Upper lobe of right lung (tissue), 1 donor: ENCODE data around the gene COPS3. TPM values are rescaled to one million over a fixed set of nuclear protein-coding genes. Genes with fewer than 3 reads are reported as not detected.
A peak's percentile ranks its signal among the peaks of the same experiment; 100 is the strongest.
"Not testable (repeated sequence)": the region's sequence is repeated elsewhere in the genome, so short reads cannot be mapped to it uniquely, and the experiment has no call there.

Source experiments
- ATAC-seq: fragments of 200-7000 bp; cut with Tn5 transposase; one replicate; pipeline ENCODE4 v1.9.1; 2020; ENCODE audit warnings: mild to moderate bottlenecking, moderate library complexity
- DNase-seq: peaks from one replicate; pipeline ENCODE4 v3.0.0-alpha.2; 2020
- H3K27ac ChIP-seq: fragments of 200-600 bp; one replicate; pipeline ENCODE4 v1.8.0; 2022
- H3K27me3 ChIP-seq: fragments of 200-600 bp; one replicate; pipeline ENCODE4 v1.8.0; 2022; ENCODE audit warnings: mild to moderate bottlenecking
- H3K36me3 ChIP-seq: fragments of 200-600 bp; one replicate; pipeline ENCODE4 v1.8.0; 2022
- H3K4me1 ChIP-seq: fragments of 200-600 bp; one replicate; pipeline ENCODE4 v1.8.0; 2022
- H3K4me3 ChIP-seq: fragments of 200-600 bp; one replicate; pipeline ENCODE4 v1.8.0; 2022; ENCODE audit warnings: mild to moderate bottlenecking
- H3K9me3 ChIP-seq: fragments of 200-600 bp; one replicate; pipeline ENCODE4 v1.8.0; 2022
- intact Hi-C: fragments of 100-400 bp; cut with DNase I; formaldehyde crosslinking; loops from one replicate; pipeline ENCODE4 v1.11.0; 2022
- total RNA-seq: library from RNA; stranded (reverse); fragmentation: NEBNext Ultra II Directional; extraction: Animal tissue kit (Norgen Biotek cat#: 25700); gene quantifications from one replicate; pipeline ENCODE4 v1.2.1, GENCODE V29; 2021
- TF ChIP-seq, protein P1 (sequence below): fragments of 200-600 bp; IDR thresholded peaks from one replicate; pipeline ENCODE4 v1.8.0; 2022; ENCODE audit warnings: antibody characterized with exemption
- donor health status: DM: no; HTN: yes; CAD: no; lungs with severe emphysema.

COPS3 gene
- total RNA-seq, 1 donor from 2014 or later = 47.1 TPM

DNA sequence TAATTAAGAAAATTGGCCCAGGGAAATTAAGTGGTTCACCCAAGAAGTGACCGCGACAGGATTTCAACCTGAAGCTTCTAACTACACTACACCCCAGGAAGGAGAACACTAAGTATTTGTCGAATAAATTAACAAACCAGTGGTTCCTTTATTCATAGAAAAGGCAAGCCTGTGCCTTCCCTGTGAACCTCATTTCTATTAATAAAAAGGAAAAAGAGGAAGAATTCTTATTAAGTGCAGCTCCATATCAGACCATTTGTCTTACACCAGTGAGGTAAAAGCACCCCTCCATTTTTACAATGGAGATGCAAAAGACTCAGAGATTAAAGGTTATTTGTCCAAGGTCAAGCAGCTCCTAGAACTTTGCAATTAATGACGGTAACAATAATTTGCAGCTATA lies 1.7 kb downstream of the COPS3 start:
- ATAC-seq (no peak), DNase-seq (no peak)
- Histone ChIP-seq H3K36me3 (peaks cover 16% of the 10 kb centered on the region), H3K4me3 (peak overlapping the region; percentile 94), H3K27ac (no peak overlapping the region), H3K27me3 (no peaks in the 10 kb centered on the region), H3K9me3 (no peaks in the 10 kb centered on the region), H3K4me1 (peaks cover 42% of the 10 kb centered on the region)
- TF ChIP-seq, protein P1, sequence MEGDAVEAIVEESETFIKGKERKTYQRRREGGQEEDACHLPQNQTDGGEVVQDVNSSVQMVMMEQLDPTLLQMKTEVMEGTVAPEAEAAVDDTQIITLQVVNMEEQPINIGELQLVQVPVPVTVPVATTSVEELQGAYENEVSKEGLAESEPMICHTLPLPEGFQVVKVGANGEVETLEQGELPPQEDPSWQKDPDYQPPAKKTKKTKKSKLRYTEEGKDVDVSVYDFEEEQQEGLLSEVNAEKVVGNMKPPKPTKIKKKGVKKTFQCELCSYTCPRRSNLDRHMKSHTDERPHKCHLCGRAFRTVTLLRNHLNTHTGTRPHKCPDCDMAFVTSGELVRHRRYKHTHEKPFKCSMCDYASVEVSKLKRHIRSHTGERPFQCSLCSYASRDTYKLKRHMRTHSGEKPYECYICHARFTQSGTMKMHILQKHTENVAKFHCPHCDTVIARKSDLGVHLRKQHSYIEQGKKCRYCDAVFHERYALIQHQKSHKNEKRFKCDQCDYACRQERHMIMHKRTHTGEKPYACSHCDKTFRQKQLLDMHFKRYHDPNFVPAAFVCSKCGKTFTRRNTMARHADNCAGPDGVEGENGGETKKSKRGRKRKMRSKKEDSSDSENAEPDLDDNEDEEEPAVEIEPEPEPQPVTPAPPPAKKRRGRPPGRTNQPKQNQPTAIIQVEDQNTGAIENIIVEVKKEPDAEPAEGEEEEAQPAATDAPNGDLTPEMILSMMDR = no peak
- intact Hi-C loops = no loop called here

DNA sequence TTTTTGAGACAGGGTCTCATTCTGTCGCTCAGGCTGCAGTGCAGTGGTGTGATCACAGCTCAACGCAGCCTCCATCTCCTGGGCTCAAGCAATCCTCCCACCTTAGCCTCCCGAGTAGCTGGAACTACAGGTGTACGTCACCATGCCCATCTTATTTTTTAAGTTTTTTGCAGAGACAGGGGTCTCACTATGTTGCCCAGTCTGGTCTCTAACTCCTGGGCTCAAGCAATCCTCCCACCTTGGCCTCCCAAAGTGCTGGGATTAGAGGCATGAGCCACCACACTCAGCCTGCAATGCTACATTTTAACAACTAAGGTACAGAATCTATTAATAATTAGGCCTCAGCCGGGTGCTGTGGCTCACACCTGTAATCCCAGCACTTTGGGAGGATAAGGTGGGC lies 3.6 kb downstream of the COPS3 start:
- Histone ChIP-seq H3K4me1 (peaks cover 42% of the 10 kb centered on the region), H3K36me3 (peaks cover 35% of the 10 kb centered on the region)
- H3K9me3 ChIP-seq, intact Hi-C loops, DNase-seq, H3K4me3 ChIP-seq, ATAC-seq, H3K27ac ChIP-seq, H3K27me3 ChIP-seq: not testable (repeated sequence)

DNA sequence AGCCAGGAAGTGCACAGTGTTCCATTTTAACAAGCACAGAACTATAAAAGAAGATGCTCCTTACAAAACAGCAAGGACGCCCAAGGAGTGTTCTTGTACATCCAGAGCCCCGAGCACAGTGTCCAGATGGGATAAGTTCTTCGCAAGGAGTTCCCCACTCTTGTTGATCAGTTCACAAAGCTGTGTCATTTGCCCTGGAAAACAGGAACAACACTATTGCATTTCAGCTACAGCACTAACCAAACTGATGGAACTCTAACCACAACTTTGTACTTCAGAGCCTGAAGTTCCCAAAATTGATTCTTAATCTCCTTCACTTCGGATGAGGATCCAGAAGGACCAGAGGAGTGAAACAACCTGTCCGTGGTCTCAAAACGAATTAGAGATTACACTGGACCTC lies 5.1 kb downstream of the COPS3 start:
- no peak overlapping the region for H3K4me3 ChIP-seq
- no peaks in the 10 kb centered on the region for H3K27me3 ChIP-seq
- DNase-seq (no peak), ATAC-seq (peak; percentile 27)
- intact Hi-C loops = no loop called here
- H3K4me1 ChIP-seq = peaks cover 35% of the 10 kb centered on the region
- H3K27ac ChIP-seq = no peak overlapping the region
- H3K36me3 ChIP-seq = peaks cover 45% of the 10 kb centered on the region
- TF ChIP-seq, protein P1 = no peak
- H3K9me3 ChIP-seq = no peaks in the 10 kb centered on the region

DNA sequence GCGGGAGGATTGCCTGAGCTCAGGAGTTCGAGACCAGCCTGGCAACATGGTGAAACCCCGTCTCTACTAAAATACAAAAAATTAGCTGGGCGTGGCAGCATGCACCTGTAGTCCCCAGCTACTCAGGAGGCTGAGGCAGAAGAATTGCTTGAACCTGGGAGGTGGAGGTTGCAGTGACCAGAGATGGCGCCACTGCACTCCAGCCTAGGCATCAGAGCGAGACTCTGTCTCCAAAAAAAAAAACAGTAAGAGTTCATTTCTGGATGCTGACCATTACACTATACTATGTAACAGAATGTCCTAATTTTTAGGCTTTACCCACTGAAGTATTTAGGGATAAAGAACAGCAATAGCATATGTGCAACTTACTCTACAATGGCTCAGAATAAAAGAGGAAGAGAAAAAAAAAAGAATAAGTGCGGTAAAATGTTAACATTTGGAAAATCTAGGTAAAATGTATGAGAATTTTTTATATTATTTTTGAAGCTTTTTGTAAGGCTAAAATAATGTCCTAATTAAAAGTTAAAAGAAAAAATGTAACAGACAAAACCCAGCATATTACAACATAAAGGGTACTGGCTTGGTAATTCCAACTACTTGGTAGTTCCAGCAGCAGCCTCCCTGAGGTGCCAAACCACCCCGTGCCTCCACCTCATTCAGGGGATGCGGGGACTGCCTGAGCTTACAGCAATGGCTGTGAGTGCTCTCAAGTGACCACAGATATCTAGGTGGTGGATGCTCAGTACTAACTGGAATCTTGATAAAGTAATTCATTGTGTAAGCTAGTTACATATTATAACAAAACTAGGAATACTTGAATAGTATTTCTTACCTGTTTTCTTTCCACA lies 10.9 kb downstream of the COPS3 start:
- H3K36me3 ChIP-seq = peaks cover 93% of the 10 kb centered on the region
- no peaks in the 10 kb centered on the region for H3K9me3 ChIP-seq
- H3K4me1 ChIP-seq = peaks cover under 1% of the 10 kb centered on the region
- no peaks in the 10 kb centered on the region for H3K27me3 ChIP-seq
- intact Hi-C loops = no loop called here
- no peak for DNase-seq
- TF ChIP-seq, protein P1 = peak; percentile 27
- ATAC-seq = no peak
- no peak overlapping the region for H3K27ac ChIP-seq
- H3K4me3 ChIP-seq = no peak overlapping the region

DNA sequence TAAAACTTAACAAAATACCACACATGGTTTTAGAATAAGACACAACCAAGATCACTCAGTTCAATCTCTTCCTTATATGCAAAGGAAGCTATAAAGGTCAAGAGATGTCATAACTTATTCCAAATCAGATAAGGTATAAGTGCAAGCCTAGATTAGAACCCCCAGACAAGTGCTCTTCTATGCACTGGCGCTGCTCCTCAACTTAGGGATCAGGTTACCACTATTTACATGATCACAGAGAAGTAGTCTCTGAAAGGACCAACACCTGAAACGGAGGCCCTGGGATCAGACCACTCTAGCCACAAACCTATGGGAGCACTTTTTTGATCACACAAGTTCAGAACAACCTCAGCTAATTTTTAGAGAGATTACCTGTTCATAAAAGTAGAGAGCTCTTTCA lies 16.6 kb downstream of the COPS3 start:
- TF ChIP-seq, protein P1 = no peak
- ATAC-seq (peak; percentile 71), DNase-seq (no peak)
- H3K27me3 ChIP-seq = no peaks in the 10 kb centered on the region
- H3K36me3 ChIP-seq = peaks cover 96% of the 10 kb centered on the region
- intact Hi-C loops = no loop called here
- no peak overlapping the region for H3K4me3 ChIP-seq
- H3K4me1 ChIP-seq = no peaks in the 10 kb centered on the region
- H3K9me3 ChIP-seq = no peaks in the 10 kb centered on the region
- no peak overlapping the region for H3K27ac ChIP-seq

DNA sequence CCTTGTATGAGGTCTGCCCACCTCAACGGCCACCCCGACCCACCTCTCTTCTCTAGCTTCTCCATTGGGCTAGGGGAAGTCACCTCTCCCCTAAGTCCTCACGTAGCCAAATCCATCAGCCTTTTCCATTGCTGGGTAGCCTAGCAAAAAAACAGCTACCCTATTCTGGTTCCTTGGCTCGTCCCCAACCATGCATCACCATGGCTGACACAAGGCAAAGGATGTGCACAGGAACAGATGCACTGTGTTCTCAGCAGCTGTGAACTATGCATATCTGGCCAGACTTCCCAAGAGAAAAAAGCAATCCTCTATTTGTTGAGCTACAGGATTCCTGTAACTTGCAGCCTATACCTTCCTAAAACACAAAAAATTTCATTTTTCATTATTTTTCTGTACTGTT lies 22.0 kb downstream of the COPS3 start:
- H3K4me3 ChIP-seq = no peak overlapping the region
- TF ChIP-seq, protein P1 = no peak

More for the DNA sequence above, 22.0 kb downstream of the COPS3 start:
- H3K27me3 ChIP-seq = no peaks in the 10 kb centered on the region
- no peaks in the 10 kb centered on the region for H3K4me1 ChIP-seq
- H3K27ac ChIP-seq = no peak overlapping the region
- DNase-seq = no peak
- no peak for ATAC-seq
- H3K9me3 ChIP-seq = no peaks in the 10 kb centered on the region
- intact Hi-C loops = no loop called here
- peaks cover 96% of the 10 kb centered on the region for H3K36me3 ChIP-seq
